K562 (cell line): ENCODE results near the gene DLK1. TPM values are rescaled to one million over a fixed set of nuclear protein-coding genes. Genes with fewer than 3 reads are reported as not detected.

Experiments used
- ATAC-seq: fragments of 200-7000 bp; cut with Tn5 transposase; 3 replicates; pipeline ENCODE4 v1.9.1; 2020; ENCODE audit warnings: moderate library complexity
- BruUV-seq: library from RNA; stranded (reverse); fragments of 400-500 nt; replicated peaks from 2 replicates; lab custom pipeline; 2021; lab: Mats Ljungman, UMichigan
- CTCF ChIA-PET: fragments of 300-600 bp; formaldehyde crosslinking; extraction: SDS; loops from one replicate; lab custom pipeline; 2021; ENCODE audit warnings: low intra/inter-chr PET ratio; lab: Yijun Ruan, JAX
- POLR2A ChIA-PET: fragments of 300-600, 350-650 bp; sonication (Branson Sonifier 250); formaldehyde crosslinking; extraction: SDS; loops from one replicate; lab custom pipeline; 2021; ENCODE audit warnings: antibody characterized with exemption, inconsistent platforms; lab: Yijun Ruan, JAX
- DNase-seq, 4 experiments: peaks; one replicate each; pipeline versions ENCODE4 v3.0.0 to v3.0.0-alpha.2; 2011 to 2018; ENCODE audit warnings: low spot score in 3 of 4, mixed read lengths in 3 of 4; ENCODE audit errors: extremely low read depth in 1 of 4
- FAIRE-seq: peaks from 2 replicates; lab custom pipeline; 2011; peaks lifted over from hg19 to GRCh38; lab: Jason Lieb, UNC
- H2AFZ ChIP-seq: 2 replicates; pipeline ENCODE4 v1.6.0; 2011; ENCODE audit warnings: low read depth, low read length, control low read depth, inconsistent platforms
- H3K27ac ChIP-seq: fragments of 200-600 bp; 3 replicates; pipeline ENCODE4 v1.8.0; 2011; ENCODE audit warnings: low read depth, mild to moderate bottlenecking, control low read depth, inconsistent platforms, low read length, moderate library complexity, mixed read lengths; ENCODE audit errors: extremely low read depth
- H3K27me3 ChIP-seq, 2 experiments: fragments of 300-600 bp in 1 of 2; 2 replicates in 1 of 2; 3 replicates in 1 of 2; pipeline versions ENCODE4 v1.6.0 to v1.8.0; 2011; ENCODE audit warnings: inconsistent platforms in 2 of 2, low read length in 2 of 2, mild to moderate bottlenecking in 1 of 2, mixed read lengths in 1 of 2, moderate library complexity in 1 of 2; ENCODE audit not compliant: control insufficient read depth in 2 of 2, insufficient read depth in 2 of 2
- H3K36me3 ChIP-seq: fragments of 300-600 bp; 3 replicates; pipeline ENCODE4 v1.8.0; 2011; ENCODE audit warnings: mild to moderate bottlenecking, low read length, inconsistent platforms; ENCODE audit not compliant: control insufficient read depth, insufficient read depth
- H3K4me1 ChIP-seq, 2 experiments: fragments of 200-600 bp in 1 of 2; replicated peaks in 1 of 2; 2 replicates in 1 of 2; 3 replicates in 1 of 2; pipeline versions ENCODE4 v1.5.1 to v1.8.0; 2011; ENCODE audit warnings: inconsistent platforms in 2 of 2, low read length in 2 of 2, mild to moderate bottlenecking in 1 of 2, mixed read lengths in 1 of 2, moderate library complexity in 1 of 2; ENCODE audit not compliant: control insufficient read depth in 2 of 2, insufficient read depth in 2 of 2
- H3K4me2 ChIP-seq: 2 replicates; pipeline ENCODE4 v1.6.1; 2011; ENCODE audit warnings: low read length, control low read depth, inconsistent platforms, mixed read lengths; ENCODE audit not compliant: insufficient read depth
- H3K4me3 ChIP-seq: fragments of 200-600 bp; sonication (generic), shearing (Covaris generic); 2 replicates; pipeline ENCODE4 v1.5.1; 2016; ENCODE audit warnings: control low read depth, inconsistent platforms
- H3K79me2 ChIP-seq: fragments of 200-600 bp; 3 replicates; pipeline ENCODE4 v1.8.0; 2011; ENCODE audit warnings: low read length, inconsistent platforms; ENCODE audit not compliant: control insufficient read depth, insufficient read depth
- H3K9ac ChIP-seq, 2 experiments: 2 replicates each; pipeline versions ENCODE4 v1.6.0 to v1.6.1; 2011; ENCODE audit warnings: low read depth in 2 of 2, low read length in 2 of 2, control low read depth in 1 of 2, inconsistent platforms in 1 of 2, mild to moderate bottlenecking in 1 of 2, mixed read lengths in 1 of 2; ENCODE audit not compliant: insufficient read depth in 1 of 2
- H3K9me1 ChIP-seq: one replicate; pipeline ENCODE4 v1.6.0; 2011; ENCODE audit warnings: inconsistent platforms, mild to moderate bottlenecking, low read length, moderate library complexity; ENCODE audit not compliant: control insufficient read depth, insufficient read depth
- H3K9me3 ChIP-seq: replicated peaks from 2 replicates; pipeline ENCODE4 v1.5.1; 2011; ENCODE audit warnings: low read depth, low read length, inconsistent platforms; ENCODE audit not compliant: control insufficient read depth, insufficient read depth
- H4K20me1 ChIP-seq: replicated peaks from 2 replicates; pipeline ENCODE4 v1.6.1; 2011; ENCODE audit warnings: low read length, inconsistent platforms, mixed read lengths; ENCODE audit not compliant: control insufficient read depth, insufficient read depth
- GTF2F1 ChIP-seq: IDR thresholded peaks from 2 replicates; pipeline ENCODE4 v1.6.1; 2011; ENCODE audit warnings: low read depth, low read length, improper control_type of control experiment
- HDGF ChIP-seq: fragments of 450-650 bp; IDR thresholded peaks from 2 replicates; pipeline ENCODE4 v1.6.1; 2016
- HLTF ChIP-seq: fragments of 450-650 bp; IDR thresholded peaks from 2 replicates; pipeline ENCODE4 v1.6.1; 2016
- RBM39 ChIP-seq: fragments of 200-400 bp; formaldehyde crosslinking; optimal IDR thresholded peaks from 2 replicates; pipeline ENCODE3; 2018; ENCODE audit warnings: low read depth, low read length
- SAP30 ChIP-seq: fragments of 200-600 bp; sonication (generic); IDR thresholded peaks from 2 replicates; pipeline ENCODE4 v1.6.1; 2012; ENCODE audit warnings: borderline replicate concordance, low read depth, mild to moderate bottlenecking, moderate library complexity, low read length, control low read depth, inconsistent platforms; ENCODE audit not compliant: insufficient read depth, poor library complexity, severe bottlenecking
- TBL1XR1 ChIP-seq, 2 experiments: IDR thresholded peaks; 2 replicates each; pipeline ENCODE4 v1.6.1; 2012; ENCODE audit warnings: improper control_type of control experiment in 2 of 2, low read length in 2 of 2, mild to moderate bottlenecking in 1 of 2
- WGBS: fragments of 100-300 bp; shearing (Covaris generic); methylation state at CpG from one replicate; pipeline ENCODE4 v1.1.6; 2016; ENCODE audit warnings: low coverage, mixed read lengths; ENCODE audit not compliant: insufficient coverage; ENCODE audit errors: missing lambda C conversion rate; 5-methylcytosine and 5-hydroxymethylcytosine counted together
- in situ Hi-C: fragments of 300-500 bp; cut with MboI; formaldehyde crosslinking; loops from 4 replicates; pipeline ENCODE4 v1.15.0; 2018; ENCODE audit warnings: inconsistent platforms, mixed read lengths
- intact Hi-C: fragments of 100-400 bp; cut with micrococcal nuclease; formaldehyde crosslinking; loops from 2 replicates; pipeline ENCODE4 v1.14.2; 2022
- polyA plus RNA-seq, 8 experiments: library from polyadenylated mRNA; depleted of rRNA in 4 of 8; stranded (reverse) in 5 of 8; unstranded in 3 of 8; fragments of >200 nt; fragmentation: Nextera tagmentation in 2 of 8; fragmentation: Illumina TruSeq in 1 of 8; extraction: Ambion mirVana in 2 of 8; extraction: Trizol in 1 of 8; gene quantifications; 2 replicates each; pipeline versions ENCODE4 v1.2.1 to v1.2.3, GENCODE V29; 2011 to 2014; ENCODE audit warnings: inconsistent platforms in 1 of 8, missing spikeins in 1 of 8
- total RNA-seq, 7 experiments: library from RNA; depleted of rRNA in 6 of 7; stranded (reverse); fragments of >200 nt in 6 of 7; fragmentation: Illumina TruSeq in 2 of 7; extraction: Trizol in 2 of 7; gene quantifications; 2 replicates each; pipeline versions ENCODE4 v1.2.1 to v1.2.3, GENCODE V29; 2011 to 2021; ENCODE audit warnings: low replicate concordance in 1 of 7
- TF ChIP-seq, protein P1 (sequence below): fragments of 200-600 bp; sonication (generic); IDR thresholded peaks from one replicate; pipeline ENCODE4 v1.6.1; 2012; ENCODE audit warnings: mild to moderate bottlenecking, low read depth, low read length, inconsistent platforms
- TF ChIP-seq, protein P2 (sequence below): fragments of 450-650 bp; IDR thresholded peaks from 2 replicates; pipeline ENCODE4 v1.6.1; 2014; ENCODE audit warnings: low read depth, mild to moderate bottlenecking, moderate library complexity, borderline replicate concordance
- TF ChIP-seq, protein P3 (sequence below): fragments of 250-450 bp; sonication (Bioruptor Pico); IDR thresholded peaks from 2 replicates; pipeline ENCODE4 v1.5.0; 2020; ENCODE audit warnings: mild to moderate bottlenecking, borderline replicate concordance

DLK1 gene
- total and polyA plus RNA-seq, 9 of the 15 experiments (the other 6 are each of a cell fraction or from before 2014, with no cell fraction given): 4.4 to 97.2 (median 15.3) TPM

DNA sequence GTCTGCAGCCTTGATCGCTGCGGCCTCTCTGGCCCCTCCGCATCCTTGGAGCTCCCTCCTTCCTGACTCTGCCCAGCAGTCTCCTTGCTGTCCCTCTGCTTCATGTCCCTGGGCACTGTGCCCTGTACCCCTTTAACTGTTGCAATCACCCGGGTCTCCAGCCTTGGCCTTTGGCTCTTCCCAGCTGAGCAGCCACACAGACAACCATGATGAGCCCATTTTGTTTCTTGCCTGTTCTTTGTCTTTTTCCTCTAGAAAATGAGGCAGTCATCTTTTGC lies 58.6 kb downstream of the DLK1 start:
- ATAC-seq (no peak), DNase-seq (no peak), FAIRE-seq (no peak)
- no peak overlapping the region for H3K4me3 ChIP-seq
- no peaks in the 10 kb centered on the region for H3K79me2 ChIP-seq
- no peak overlapping the region for H3K27ac ChIP-seq
- CTCF ChIA-PET: no interaction called here
- no peaks in the 10 kb centered on the region for H3K9me3 ChIP-seq
- no peaks in the 10 kb centered on the region for H3K9me1 ChIP-seq
- POLR2A ChIA-PET: no interaction called here
- H3K4me1 ChIP-seq: peaks cover 25 to 44% of the 10 kb centered on the region in 2 experiments
- H3K36me3 ChIP-seq: no peaks in the 10 kb centered on the region
- no peak overlapping the region for H2AFZ ChIP-seq
- WGBS: 100% methylated on average over 2 of the region's 4 CpGs
- no peak overlapping the region for H3K4me2 ChIP-seq
- no TSS peak for BruUV-seq
- no peaks in the 10 kb centered on the region for H4K20me1 ChIP-seq
- no peak overlapping the region for H3K9ac ChIP-seq
- H3K27me3 ChIP-seq: no peaks in the 10 kb centered on the region
- intact Hi-C loops: no loop called here
- in situ Hi-C loops: no loop called here
- TF ChIP-seq RBM39: no peak
- TF ChIP-seq, protein P1, sequence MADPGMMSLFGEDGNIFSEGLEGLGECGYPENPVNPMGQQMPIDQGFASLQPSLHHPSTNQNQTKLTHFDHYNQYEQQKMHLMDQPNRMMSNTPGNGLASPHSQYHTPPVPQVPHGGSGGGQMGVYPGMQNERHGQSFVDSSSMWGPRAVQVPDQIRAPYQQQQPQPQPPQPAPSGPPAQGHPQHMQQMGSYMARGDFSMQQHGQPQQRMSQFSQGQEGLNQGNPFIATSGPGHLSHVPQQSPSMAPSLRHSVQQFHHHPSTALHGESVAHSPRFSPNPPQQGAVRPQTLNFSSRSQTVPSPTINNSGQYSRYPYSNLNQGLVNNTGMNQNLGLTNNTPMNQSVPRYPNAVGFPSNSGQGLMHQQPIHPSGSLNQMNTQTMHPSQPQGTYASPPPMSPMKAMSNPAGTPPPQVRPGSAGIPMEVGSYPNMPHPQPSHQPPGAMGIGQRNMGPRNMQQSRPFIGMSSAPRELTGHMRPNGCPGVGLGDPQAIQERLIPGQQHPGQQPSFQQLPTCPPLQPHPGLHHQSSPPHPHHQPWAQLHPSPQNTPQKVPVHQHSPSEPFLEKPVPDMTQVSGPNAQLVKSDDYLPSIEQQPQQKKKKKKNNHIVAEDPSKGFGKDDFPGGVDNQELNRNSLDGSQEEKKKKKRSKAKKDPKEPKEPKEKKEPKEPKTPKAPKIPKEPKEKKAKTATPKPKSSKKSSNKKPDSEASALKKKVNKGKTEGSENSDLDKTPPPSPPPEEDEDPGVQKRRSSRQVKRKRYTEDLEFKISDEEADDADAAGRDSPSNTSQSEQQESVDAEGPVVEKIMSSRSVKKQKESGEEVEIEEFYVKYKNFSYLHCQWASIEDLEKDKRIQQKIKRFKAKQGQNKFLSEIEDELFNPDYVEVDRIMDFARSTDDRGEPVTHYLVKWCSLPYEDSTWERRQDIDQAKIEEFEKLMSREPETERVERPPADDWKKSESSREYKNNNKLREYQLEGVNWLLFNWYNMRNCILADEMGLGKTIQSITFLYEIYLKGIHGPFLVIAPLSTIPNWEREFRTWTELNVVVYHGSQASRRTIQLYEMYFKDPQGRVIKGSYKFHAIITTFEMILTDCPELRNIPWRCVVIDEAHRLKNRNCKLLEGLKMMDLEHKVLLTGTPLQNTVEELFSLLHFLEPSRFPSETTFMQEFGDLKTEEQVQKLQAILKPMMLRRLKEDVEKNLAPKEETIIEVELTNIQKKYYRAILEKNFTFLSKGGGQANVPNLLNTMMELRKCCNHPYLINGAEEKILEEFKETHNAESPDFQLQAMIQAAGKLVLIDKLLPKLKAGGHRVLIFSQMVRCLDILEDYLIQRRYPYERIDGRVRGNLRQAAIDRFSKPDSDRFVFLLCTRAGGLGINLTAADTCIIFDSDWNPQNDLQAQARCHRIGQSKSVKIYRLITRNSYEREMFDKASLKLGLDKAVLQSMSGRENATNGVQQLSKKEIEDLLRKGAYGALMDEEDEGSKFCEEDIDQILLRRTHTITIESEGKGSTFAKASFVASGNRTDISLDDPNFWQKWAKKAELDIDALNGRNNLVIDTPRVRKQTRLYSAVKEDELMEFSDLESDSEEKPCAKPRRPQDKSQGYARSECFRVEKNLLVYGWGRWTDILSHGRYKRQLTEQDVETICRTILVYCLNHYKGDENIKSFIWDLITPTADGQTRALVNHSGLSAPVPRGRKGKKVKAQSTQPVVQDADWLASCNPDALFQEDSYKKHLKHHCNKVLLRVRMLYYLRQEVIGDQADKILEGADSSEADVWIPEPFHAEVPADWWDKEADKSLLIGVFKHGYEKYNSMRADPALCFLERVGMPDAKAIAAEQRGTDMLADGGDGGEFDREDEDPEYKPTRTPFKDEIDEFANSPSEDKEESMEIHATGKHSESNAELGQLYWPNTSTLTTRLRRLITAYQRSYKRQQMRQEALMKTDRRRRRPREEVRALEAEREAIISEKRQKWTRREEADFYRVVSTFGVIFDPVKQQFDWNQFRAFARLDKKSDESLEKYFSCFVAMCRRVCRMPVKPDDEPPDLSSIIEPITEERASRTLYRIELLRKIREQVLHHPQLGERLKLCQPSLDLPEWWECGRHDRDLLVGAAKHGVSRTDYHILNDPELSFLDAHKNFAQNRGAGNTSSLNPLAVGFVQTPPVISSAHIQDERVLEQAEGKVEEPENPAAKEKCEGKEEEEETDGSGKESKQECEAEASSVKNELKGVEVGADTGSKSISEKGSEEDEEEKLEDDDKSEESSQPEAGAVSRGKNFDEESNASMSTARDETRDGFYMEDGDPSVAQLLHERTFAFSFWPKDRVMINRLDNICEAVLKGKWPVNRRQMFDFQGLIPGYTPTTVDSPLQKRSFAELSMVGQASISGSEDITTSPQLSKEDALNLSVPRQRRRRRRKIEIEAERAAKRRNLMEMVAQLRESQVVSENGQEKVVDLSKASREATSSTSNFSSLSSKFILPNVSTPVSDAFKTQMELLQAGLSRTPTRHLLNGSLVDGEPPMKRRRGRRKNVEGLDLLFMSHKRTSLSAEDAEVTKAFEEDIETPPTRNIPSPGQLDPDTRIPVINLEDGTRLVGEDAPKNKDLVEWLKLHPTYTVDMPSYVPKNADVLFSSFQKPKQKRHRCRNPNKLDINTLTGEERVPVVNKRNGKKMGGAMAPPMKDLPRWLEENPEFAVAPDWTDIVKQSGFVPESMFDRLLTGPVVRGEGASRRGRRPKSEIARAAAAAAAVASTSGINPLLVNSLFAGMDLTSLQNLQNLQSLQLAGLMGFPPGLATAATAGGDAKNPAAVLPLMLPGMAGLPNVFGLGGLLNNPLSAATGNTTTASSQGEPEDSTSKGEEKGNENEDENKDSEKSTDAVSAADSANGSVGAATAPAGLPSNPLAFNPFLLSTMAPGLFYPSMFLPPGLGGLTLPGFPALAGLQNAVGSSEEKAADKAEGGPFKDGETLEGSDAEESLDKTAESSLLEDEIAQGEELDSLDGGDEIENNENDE: no peak
- TF ChIP-seq HDGF: no peak
- no peak for TF ChIP-seq SAP30
- TF ChIP-seq, protein P2, sequence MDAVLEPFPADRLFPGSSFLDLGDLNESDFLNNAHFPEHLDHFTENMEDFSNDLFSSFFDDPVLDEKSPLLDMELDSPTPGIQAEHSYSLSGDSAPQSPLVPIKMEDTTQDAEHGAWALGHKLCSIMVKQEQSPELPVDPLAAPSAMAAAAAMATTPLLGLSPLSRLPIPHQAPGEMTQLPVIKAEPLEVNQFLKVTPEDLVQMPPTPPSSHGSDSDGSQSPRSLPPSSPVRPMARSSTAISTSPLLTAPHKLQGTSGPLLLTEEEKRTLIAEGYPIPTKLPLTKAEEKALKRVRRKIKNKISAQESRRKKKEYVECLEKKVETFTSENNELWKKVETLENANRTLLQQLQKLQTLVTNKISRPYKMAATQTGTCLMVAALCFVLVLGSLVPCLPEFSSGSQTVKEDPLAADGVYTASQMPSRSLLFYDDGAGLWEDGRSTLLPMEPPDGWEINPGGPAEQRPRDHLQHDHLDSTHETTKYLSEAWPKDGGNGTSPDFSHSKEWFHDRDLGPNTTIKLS: no peak
- TF ChIP-seq TBL1XR1 (IDR thresholded peaks at IDR 0.05; ENCODE audit: low read length in 2 of 2): no peak
- TF ChIP-seq, protein P3, sequence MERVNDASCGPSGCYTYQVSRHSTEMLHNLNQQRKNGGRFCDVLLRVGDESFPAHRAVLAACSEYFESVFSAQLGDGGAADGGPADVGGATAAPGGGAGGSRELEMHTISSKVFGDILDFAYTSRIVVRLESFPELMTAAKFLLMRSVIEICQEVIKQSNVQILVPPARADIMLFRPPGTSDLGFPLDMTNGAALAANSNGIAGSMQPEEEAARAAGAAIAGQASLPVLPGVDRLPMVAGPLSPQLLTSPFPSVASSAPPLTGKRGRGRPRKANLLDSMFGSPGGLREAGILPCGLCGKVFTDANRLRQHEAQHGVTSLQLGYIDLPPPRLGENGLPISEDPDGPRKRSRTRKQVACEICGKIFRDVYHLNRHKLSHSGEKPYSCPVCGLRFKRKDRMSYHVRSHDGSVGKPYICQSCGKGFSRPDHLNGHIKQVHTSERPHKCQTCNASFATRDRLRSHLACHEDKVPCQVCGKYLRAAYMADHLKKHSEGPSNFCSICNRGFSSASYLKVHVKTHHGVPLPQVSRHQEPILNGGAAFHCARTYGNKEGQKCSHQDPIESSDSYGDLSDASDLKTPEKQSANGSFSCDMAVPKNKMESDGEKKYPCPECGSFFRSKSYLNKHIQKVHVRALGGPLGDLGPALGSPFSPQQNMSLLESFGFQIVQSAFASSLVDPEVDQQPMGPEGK (CRISPR knock-in tag): no peak
- no peak for TF ChIP-seq HLTF
- no peak for TF ChIP-seq GTF2F1
